HG03064 (cell line): ENCODE data around the gene RILPL1.
"Not testable (repeated sequence)": the region's sequence is repeated elsewhere in the genome, so short reads cannot be mapped to it uniquely, and the experiment has no call there.

Experiments used
- ATAC-seq: cut with Tn5 transposase; IDR thresholded peaks from one replicate; pipeline ENCODE4 v1.9.1; 2021; ENCODE audit warnings: low read depth; ENCODE audit not compliant: unreplicated experiment

Gene RILPL1

GRCh38 chr12:123498126-123498825 is 35.2 kb downstream of the RILPL1 start:
- no peak for ATAC-seq

GRCh38 chr12:123497065-123497464 is 36.5 kb downstream of the RILPL1 start:
- no peak for ATAC-seq

- ATAC-seq: no peak
Observed at GRCh38 chr12:123494124-123494851, 39.2 kb downstream of the RILPL1 start.

GRCh38 chr12:123492339-123493039 is 41.0 kb downstream of the RILPL1 start:
- not testable (repeated sequence) for ATAC-seq

- ATAC-seq: no peak
Observed at GRCh38 chr12:123491481-123491880, 42.0 kb downstream of the RILPL1 start.

- ATAC-seq: no peak
Observed at GRCh38 chr12:123491056-123491455, 42.5 kb downstream of the RILPL1 start.

GRCh38 chr12:123490089-123490488 is 43.4 kb downstream of the RILPL1 start:
- ATAC-seq: no peak

- ATAC-seq: no peak
Observed at GRCh38 chr12:123489580-123489979, 43.9 kb downstream of the RILPL1 start.

GRCh38 chr12:123488539-123489230 is 44.8 kb downstream of the RILPL1 start:
- no peak for ATAC-seq

- no peak for ATAC-seq
Observed at GRCh38 chr12:123487428-123487827, 46.1 kb downstream of the RILPL1 start.

- no peak for ATAC-seq
Observed at GRCh38 chr12:123485756-123486155, 47.8 kb downstream of the RILPL1 start.

GRCh38 chr12:123483602-123484248 is 49.8 kb downstream of the RILPL1 start:
- ATAC-seq: no peak

- no peak for ATAC-seq
Observed at GRCh38 chr12:123482876-123483275, 50.6 kb downstream of the RILPL1 start.

GRCh38 chr12:123481251-123481650 is 52.3 kb downstream of the RILPL1 start:
- not testable (repeated sequence) for ATAC-seq

GRCh38 chr12:123479442-123480180 is 53.9 kb downstream of the RILPL1 start:
- no peak for ATAC-seq

- ATAC-seq: no peak
Observed at GRCh38 chr12:123478762-123479161, 54.8 kb downstream of the RILPL1 start.

GRCh38 chr12:123478069-123478468 is 55.5 kb downstream of the RILPL1 start:
- no peak for ATAC-seq

- ATAC-seq: no peak
Observed at GRCh38 chr12:123475246-123475703, 58.2 kb downstream of the RILPL1 start.

- ATAC-seq: no peak
Observed at GRCh38 chr12:123474485-123475245, 58.9 kb downstream of the RILPL1 start.
